Measurements from ENCODE around the gene ZNF689. TPM values are rescaled to one million over a fixed set of nuclear protein-coding genes. Genes with fewer than 3 reads are reported as not detected.
"Not testable (repeated sequence)": the region's sequence is repeated elsewhere in the genome, so short reads cannot be mapped to it uniquely, and the experiment has no call there.

ZNF689 gene
- total RNA-seq, 2 donors from 2014 or later = 6.8 to 6.9 TPM

DNA sequence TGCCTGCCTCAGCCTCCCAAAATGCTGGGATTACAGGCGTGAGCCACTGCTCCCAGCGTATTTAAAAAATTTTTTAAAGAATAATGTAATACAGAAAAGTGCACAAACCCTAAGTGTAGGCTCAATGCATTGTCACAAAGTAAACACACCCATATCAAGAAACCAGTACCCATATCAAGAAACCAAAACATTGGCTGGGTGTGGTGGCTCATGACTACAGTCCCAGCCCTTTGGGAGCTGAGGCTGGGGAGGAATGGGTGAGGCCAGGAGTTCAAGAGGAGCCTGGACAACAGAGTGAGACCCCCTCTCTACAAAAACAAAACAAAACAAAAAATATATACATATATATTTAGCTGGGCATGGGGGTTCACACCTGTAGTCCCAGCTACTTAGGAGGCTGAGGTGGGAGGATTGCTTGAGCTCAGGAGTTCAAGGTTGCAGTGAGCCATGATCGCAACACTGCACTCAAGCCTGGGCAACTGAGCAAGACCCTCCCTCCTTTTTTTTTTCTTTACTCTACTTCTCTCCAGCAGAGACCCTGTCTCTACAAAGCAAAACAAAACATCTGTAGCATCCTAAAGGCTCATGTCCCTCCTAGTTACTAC is 31.3 kb upstream of the ZNF689 start:
- peak; percentile 44 for ATAC-seq
- intact Hi-C loops (cut with DNase I, micrococcal nuclease) = no loop called here

DNA sequence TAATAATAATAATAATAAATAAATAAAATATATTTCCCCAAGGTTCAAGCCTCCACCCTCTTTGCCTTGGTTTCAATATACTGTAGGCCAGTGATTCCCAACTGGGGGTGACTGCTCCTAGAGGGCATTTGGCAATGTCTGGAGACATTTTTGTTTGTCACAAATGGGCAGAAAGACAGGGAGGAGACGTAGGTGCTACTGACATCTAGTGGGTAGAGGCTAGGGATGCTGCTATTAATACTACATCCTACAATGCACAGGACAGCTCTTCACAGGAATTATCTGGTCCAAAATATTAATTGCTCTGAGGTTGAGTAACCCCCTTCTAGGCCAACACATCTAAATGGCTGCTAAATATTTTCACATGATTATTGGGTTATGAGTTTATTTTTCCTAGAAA is 27.8 kb upstream of the ZNF689 start:
- DNase-seq = no peak
- ATAC-seq = no peak
- intact Hi-C loops (cut with DNase I, micrococcal nuclease) = no loop called here

More for the DNA sequence above, 31.3 kb upstream of the ZNF689 start:
- no peak for DNase-seq

GRCh38 chr16:30637139-30637538 is 26.9 kb upstream of the ZNF689 start:
- intact Hi-C loops (cut with DNase I, micrococcal nuclease); DNase-seq; ATAC-seq: not testable (repeated sequence)

- intact Hi-C loops (cut with DNase I, micrococcal nuclease) = no loop called here
- no peak for DNase-seq
- no peak for ATAC-seq
Measured at GRCh38 chr16:30636599-30636998, 26.4 kb upstream of the ZNF689 start.

DNA sequence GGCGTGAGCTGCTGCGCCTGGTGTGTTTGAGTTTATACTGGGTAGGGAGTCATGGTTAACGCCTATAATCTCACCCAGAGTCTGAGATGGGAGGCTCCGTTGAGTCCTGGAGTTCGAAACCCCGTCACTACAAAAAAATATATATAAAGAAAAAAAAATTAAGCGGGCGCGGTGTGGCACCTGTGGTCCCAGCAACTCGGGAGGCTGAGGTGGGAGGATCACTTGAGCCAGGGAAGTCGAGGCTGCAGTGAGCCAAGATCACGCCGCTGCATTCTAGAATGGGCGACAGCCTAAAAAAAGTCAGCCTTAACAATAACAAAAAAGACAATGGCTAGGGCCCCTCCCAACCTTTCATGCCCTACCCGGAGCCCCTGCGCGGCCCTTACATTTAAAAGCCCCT is 23.3 kb upstream of the ZNF689 start:
- ATAC-seq (no peak), DNase-seq (no peak)
- intact Hi-C loops (cut with DNase I, micrococcal nuclease) = no loop called here

GRCh38 chr16:30632454-30632853 is 22.3 kb upstream of the ZNF689 start:
- DNase-seq; intact Hi-C loops (cut with DNase I, micrococcal nuclease); ATAC-seq: not testable (repeated sequence)

DNA sequence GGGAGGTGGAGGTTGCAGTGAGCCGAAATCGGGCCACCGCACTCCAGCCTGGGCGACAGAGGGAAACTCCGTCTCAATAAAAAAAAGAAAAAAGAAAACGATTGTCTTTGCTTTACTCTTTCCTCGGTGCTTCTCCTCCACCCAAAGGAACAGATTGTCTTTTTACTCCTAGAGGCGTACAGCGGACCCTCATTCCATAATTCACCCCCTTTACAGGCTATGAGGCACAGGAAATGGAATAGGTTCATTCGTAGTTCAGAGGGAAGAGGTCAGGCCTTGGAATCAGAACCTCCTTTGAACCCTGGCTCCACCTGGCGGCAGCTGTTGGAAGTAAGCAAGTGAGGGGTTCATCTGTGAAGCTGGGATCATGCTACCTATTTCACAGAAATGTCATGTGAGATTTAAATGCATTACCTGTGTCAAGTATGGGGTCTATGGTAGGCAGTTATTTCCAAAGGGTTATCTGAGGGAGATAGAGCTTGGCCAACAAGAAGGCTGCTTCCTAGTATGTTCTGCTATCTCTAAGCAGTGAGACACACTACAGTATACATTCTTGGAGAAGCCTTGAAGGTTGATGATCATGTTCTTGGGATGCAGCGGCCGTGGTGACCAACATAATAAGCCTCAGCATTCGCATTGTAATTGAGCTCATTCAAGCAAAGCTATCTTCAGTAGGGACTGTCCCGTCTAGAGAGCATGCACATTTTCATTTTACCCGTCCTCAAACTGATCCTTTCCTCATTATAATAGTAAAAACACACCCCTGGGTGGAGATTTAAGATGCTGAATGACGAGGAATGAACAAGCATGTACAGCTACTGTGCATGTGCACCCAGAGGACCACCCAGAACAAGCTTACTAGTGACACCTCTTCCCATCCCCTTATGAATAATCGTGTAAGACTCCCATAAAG is 18.7 kb upstream of the ZNF689 start:
- intact Hi-C loops (cut with DNase I, micrococcal nuclease) = loop anchor here in 1 of 2 donors (5.0 kb wide), 1 partner anchor 197 kb away; the partner anchor contains the start of gene DCTPP1
- DNase-seq (peak; percentile 76 to 94), ATAC-seq (peak; percentile 95)

DNA sequence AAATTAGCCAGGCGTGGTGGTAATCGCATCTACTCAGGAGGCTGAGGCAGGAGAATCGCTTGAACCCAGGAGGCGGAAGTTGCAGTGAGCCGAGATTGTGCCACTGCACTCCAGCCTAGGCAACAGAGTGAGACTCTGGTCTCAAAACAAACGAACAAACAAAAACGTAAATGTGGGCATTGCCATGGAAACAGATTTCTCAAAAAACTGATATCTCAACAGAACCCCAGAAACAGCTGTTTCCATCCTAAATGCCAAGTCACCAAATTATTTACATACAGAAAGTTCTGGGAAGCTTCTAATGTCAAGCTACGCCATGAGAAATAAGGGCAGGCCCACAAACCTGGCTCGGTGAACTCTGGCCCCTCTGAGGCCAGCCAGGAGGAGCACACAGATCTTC is 16.0 kb upstream of the ZNF689 start:
- intact Hi-C loops (cut with DNase I, micrococcal nuclease) = loop anchor here in 1 of 2 donors (5.0 kb wide), 1 partner anchor 194 kb away; the partner anchor contains the start of gene DCTPP1
- no peak for ATAC-seq
- no peak for DNase-seq

DNA sequence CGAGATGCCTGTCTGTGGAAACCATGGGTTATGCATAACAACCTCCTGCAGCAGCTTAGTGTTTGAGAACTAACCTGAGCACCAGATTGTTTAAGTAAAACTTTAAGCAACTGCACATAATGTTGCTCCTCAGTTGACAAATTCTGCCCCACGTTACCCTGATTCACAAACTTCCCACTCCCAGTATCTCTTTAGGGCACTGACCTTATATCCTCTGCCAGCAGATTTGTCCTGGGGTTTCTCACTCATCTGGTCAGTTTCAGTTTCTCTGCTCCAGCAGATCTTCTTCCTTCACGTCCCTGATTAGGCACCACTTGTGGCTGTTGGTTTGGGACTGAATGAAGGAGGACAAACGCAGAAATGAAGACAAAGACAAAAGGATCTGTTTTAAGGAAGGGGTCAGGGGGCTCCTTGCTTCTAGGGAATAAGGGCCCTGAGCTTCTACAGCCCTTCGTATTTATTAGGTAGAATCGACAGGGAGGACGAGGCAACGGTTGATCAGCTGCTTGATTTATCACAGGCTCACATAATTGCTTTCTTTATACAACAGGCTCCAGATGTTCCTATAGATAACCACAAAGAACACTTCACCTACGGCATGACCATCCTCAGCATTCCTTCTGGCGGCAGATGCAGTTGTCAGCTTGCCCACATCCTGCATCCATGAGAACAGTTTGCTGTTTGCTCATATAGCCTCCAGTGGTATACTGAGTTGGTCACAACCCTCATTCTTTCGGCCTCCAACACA is 13.5 kb upstream of the ZNF689 start:
- intact Hi-C loops (cut with DNase I, micrococcal nuclease) = no loop called here
- DNase-seq (no peak), ATAC-seq (no peak)

DNA sequence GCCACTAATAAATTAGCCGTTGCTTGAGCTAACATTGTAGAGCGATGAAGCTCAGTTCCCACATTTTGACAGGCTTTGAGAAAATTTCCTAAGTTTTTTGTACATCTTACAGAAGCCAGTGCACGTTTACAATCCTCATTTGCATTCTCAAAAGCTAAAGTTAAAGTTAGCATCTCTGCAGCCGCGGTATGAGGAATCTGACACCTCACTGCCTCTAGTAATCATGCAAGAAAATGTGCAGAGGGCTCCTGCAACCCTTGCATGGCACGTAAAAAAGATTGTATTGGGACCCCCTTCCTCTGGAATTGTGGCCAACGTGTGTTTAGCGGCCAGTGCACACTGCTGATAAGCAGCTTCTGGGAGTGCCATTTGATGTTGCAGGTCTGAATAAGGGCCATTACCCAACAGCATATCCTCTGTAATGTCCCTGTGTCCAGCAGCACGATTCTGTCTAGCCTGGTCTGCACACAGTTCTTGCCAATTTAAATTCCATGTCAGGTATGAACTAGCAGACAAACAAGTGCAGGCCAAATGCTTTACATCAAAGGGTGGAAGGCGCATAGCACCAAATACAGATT is 12.4 kb upstream of the ZNF689 start:
- no peak for DNase-seq
- intact Hi-C loops (cut with DNase I, micrococcal nuclease) = no loop called here
- ATAC-seq = no peak

GRCh38 chr16:30621765-30622164 is 11.6 kb upstream of the ZNF689 start:
- intact Hi-C loops (cut with DNase I, micrococcal nuclease) = no loop called here
- no peak for ATAC-seq
- DNase-seq = no peak

DNA sequence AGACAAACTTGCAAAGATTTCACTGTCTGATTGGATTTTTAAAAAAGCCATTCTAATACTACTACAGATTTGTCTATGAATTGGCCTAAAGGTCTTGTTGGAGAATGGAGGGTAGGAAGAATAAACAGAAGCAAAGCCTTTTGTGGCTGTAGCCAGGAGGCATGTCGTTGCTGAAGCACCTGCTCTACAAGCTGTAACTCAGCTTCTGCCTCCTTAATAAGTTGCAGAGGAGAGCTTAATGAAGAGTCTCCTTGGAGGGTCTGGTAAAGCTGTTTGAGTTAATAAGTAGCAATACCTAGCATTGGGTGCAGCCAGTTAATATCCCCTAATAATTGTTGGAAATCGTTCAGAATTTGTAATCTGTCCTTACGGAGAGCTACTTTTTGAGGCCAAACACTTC is 10.0 kb upstream of the ZNF689 start:
- DNase-seq (no peak), ATAC-seq (no peak)
- intact Hi-C loops (cut with DNase I, micrococcal nuclease) = no loop called here

GRCh38 chr16:30619638-30620037 is 9.4 kb upstream of the ZNF689 start:
- ATAC-seq = no peak
- no peak for DNase-seq
- intact Hi-C loops (cut with DNase I, micrococcal nuclease) = no loop called here

GRCh38 chr16:30619202-30619601 is 9.0 kb upstream of the ZNF689 start:
- ATAC-seq (no peak), DNase-seq (no peak)
- intact Hi-C loops (cut with DNase I, micrococcal nuclease) = no loop called here

DNA sequence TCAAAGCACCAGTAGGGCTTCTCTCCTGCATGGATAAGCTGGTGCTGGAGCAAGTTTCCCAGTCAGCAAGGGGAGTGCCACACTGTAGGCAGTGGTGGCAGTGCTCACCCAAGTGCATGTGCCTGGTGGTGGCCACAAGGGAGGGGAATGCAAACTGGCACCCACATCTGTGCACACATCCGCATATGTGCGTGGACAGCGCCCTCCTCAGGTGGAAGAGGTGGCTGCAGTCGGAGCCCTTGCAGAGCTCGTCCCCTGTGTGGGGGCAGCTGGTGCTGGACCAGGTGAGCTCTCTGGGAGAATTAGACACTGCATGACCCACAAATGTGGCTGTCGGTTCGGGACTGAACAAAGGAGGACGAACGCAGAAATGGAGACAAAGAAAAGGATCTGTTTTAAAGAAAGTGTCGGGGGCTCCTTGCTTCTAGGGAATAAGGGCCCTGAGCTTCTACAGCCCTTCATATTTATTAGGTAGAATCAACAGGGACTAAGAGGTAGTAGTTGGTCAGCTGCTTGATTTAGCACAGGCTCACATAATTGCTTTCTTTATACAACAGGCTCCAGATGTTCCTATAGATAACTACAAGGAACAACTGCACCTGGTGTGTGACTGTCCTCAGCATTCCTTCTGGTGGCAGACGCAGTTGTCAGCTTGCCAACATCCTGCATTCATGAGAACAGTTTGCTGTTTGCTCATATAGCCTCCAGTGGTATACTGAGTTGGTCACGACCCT is 5.3 kb upstream of the ZNF689 start:
- intact Hi-C loops (cut with DNase I, micrococcal nuclease) = no loop called here
- DNase-seq = peak; percentile 72 to 87

GRCh38 chr16:30609002-30609925 is 925 bp downstream of the ZNF689 start:
- DNase-seq (peak; percentile 37 to 66), ATAC-seq (peak; percentile 74)
- intact Hi-C loops (cut with DNase I, micrococcal nuclease) = loop anchor here in 1 of 2 donors (10.0 kb wide), 1 partner anchor 184 kb away; no protein-coding TSS in a partner anchor

More for the DNA sequence above, 5.3 kb upstream of the ZNF689 start:
- peak; percentile 91 for ATAC-seq

DNA sequence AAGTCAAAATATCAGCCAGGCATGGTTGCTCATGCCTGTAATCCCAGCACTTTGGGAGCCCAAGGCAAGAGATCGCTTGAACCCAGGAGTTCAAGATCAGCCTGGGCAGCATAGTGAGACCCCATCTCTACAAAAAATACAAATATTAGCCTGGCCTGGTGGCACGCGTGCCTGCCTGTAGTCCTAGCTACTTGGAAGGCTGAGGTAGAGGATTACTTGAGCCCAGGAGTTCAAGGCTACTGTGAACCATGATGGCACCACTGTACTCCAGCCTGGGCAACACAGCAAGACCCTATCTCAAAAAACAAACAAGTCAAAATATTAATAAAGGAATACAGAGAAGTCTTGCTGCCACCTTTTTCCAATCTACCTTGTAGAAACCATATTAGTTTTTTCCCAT is 4.2 kb downstream of the ZNF689 start:
- no peak for ATAC-seq
- no peak for DNase-seq
- intact Hi-C loops (cut with DNase I, micrococcal nuclease) = loop anchor here in 1 of 2 donors (10.0 kb wide), 1 partner anchor 181 kb away; no protein-coding TSS in a partner anchor

Measured in left colon (tissue), 2 donors.